ENCODE data around the gene PTS.

The PTS gene

GRCh38 chr11:112211536-112211935 lies 14.7 kb upstream of the PTS start:
- FAIRE-seq (no peak), DNase-seq (ENCODE audit: insufficient read length, low spot score) (no peak)
- TF ChIP-seq CTCF (IDR thresholded peaks at IDR 0.05; ENCODE audit: insufficient read depth, missing control alignments) = no peak

GRCh38 chr11:112212290-112212689 lies 13.9 kb upstream of the PTS start:
- DNase-seq (ENCODE audit: insufficient read length, low spot score) = no peak
- no peak for FAIRE-seq
- no peak for TF ChIP-seq CTCF (IDR thresholded peaks at IDR 0.05; ENCODE audit: insufficient read depth, missing control alignments)

GRCh38 chr11:112212710-112213109 lies 13.5 kb upstream of the PTS start:
- TF ChIP-seq CTCF (IDR thresholded peaks at IDR 0.05; ENCODE audit: insufficient read depth, missing control alignments) = no peak
- FAIRE-seq = no peak
- no peak for DNase-seq (ENCODE audit: insufficient read length, low spot score)

GRCh38 chr11:112213753-112214152 lies 12.5 kb upstream of the PTS start:
- no peak for FAIRE-seq
- no peak for DNase-seq (ENCODE audit: insufficient read length, low spot score)
- TF ChIP-seq CTCF (IDR thresholded peaks at IDR 0.05; ENCODE audit: insufficient read depth, missing control alignments) = no peak

GRCh38 chr11:112215621-112216020 lies 10.6 kb upstream of the PTS start:
- FAIRE-seq = no peak
- no peak for TF ChIP-seq CTCF (IDR thresholded peaks at IDR 0.05; ENCODE audit: insufficient read depth, missing control alignments)
- DNase-seq (ENCODE audit: insufficient read length, low spot score) = no peak

- no peak for DNase-seq (ENCODE audit: insufficient read length, low spot score)
- no peak for TF ChIP-seq CTCF (IDR thresholded peaks at IDR 0.05; ENCODE audit: insufficient read depth, missing control alignments)
- no peak for FAIRE-seq
These were observed 9.6 kb upstream of the PTS start for GRCh38 chr11:112216561-112217105.

GRCh38 chr11:112219476-112220232 lies 6.6 kb upstream of the PTS start:
- peak; percentile 16 for FAIRE-seq
- peak; percentile 85 for TF ChIP-seq CTCF (IDR thresholded peaks at IDR 0.05; ENCODE audit: insufficient read depth, missing control alignments)
- peak; percentile 27 for DNase-seq (ENCODE audit: insufficient read length, low spot score)

Data from D721Med (cell line).